ENCODE data around the gene EHBP1L1.

EHBP1L1 gene

GRCh38 chr11:65575568-65576231 lies at the start of gene EHBP1L1:
EHBP1L1 (plus strand) TSS chr11:65576053; CDS start chr11:65576303, 250 bp downstream.
- peak; percentile 49 to 59 for DNase-seq

DNA sequence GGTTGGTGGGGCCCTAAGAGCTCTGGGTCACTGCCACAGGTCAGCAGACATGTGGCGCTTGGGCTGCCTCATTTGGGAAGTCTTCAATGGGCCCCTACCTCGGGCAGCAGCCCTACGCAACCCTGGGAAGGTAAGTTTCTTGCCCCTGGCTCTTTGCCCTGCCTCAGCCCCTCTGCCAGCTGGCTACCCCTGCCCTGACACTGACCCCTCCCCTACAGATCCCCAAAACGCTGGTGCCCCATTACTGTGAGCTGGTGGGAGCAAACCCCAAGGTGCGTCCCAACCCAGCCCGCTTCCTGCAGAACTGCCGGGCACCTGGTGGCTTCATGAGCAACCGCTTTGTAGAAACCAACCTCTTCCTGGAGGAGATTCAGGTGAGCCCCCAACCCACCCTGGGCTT lies 49.1 kb upstream of the EHBP1L1 start:
- no peak for DNase-seq

DNA sequence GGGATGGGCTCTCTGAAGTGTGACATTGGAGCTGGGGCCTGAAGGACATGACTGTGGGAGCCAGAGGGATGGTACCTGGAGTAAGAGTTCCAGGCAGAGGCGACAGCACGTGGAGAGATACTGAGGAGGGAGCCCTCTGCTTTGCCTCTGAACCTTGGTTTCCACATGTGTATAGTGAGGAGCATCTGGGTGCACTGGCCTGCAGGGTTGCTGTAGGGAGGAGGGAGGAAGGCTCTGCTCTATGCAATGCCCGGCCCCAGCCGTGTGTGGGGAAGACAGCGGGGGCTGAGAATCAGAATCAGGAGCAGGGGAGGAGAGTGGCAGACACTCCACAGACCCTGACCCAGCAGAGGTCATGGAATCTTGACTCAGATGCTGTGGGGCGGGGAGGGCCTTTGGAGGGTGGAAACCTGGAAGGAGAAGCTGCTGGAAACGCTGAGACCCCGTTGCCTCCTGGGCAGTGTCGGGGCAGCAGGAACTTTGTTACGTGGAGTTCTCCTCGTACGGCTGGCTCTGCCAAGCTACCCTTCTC lies 47.0 kb upstream of the EHBP1L1 start:
- no peak for DNase-seq

DNA sequence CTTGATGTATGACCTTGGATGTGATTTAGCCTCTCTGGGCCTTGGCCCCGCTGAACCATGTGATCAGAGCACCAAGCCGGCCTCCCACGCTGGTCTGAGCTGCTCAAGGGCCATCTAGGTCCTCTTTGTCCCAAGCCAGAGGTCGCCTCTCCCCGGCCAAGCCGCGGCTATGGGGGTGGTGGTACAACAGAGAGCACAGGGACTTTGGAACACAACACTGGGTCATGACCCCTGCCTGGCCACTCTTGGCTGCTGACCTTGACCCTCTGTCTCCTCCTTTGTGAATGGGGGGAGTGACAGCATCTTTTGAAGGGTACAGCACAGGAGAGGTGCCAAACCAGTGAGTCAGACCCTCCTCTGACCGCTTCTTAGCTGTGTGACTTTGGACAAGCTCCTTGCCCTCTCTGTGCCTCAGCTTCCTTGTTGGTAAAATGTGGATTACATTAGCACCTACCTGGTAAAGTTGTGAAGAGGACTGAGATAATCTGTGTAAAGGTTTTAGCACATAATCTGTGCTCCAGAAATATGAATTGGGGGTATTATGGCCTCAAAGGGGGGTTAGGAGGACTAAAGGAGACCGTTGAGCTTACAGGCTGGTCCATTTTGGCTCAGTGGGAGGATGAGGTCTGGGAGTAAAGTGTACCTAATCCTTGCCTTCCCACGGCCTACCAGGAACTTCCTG lies 46.2 kb upstream of the EHBP1L1 start:
- DNase-seq: no peak

DNA sequence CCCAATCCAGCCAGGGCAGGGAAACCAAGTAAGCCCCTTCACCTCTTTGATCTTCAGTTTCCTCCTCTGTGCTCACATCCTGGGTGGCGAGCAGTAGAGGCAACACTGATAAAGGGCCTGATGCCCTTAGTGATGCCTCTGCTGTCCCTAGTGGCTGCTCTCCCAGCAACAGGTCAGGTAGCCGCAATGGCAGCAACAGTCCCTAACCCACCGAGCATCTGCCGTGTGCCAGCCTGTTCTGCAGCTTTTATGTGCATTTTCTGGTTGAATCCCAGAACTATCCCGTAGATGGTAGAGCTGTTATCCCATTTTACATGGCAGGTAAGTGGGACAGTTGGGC lies 45.7 kb upstream of the EHBP1L1 start:
- DNase-seq: no peak

- DNase-seq: no peak
Observed at GRCh38 chr11:65532388-65533064, 43.3 kb upstream of the EHBP1L1 start.

- DNase-seq: no peak
Observed at GRCh38 chr11:65535102-65535501, 40.8 kb upstream of the EHBP1L1 start.

GRCh38 chr11:65536412-65537295 lies 39.2 kb upstream of the EHBP1L1 start:
- no peak for DNase-seq

- DNase-seq: no peak
Observed at GRCh38 chr11:65537296-65537597, 38.6 kb upstream of the EHBP1L1 start.

GRCh38 chr11:65537620-65538231 lies 38.1 kb upstream of the EHBP1L1 start:
- no peak for DNase-seq

- no peak for DNase-seq
Observed at GRCh38 chr11:65538232-65538914, 37.5 kb upstream of the EHBP1L1 start.

DNA sequence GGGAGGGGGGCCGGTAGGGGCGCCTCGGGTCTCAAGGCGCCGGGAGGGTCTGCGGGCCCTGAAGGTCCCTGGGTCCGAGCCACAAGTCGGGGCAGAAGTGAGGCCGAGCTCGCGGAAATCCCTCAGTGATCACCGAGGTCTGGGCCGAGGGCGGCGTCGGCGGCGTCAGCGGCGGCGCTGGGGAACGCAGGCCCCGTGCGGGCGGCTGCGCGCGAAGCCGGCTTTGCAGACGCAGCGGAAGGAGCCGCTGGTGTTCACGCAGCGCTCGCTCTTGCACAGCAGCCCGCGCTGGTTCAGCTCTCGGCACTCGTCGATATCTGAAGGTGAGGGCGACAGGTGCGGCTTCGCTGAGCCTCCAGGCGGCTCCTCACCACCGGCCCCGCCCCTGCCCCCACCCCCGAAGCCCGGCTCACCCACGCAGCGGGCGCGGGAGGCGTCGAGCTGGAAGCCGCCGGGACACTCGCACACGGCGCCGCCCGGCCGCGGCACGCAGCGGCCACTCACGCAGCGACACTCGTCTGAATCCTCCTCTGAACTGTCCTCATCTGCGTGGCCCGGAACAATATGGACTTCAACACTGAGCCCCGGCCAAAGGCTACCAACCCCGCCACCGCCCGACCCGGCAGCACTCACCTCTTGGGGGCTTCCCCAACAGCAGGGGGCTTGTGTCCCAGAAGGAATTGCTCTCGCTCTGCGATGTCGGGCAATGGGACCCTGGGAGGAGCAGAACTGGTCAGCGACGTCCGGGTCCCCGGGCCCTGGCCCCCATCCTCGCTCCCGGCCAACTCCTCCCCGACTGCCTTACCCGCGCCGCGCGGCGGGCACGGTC lies 36.7 kb upstream of the EHBP1L1 start:
- no peak for DNase-seq

- DNase-seq: peak in 1 of 2 experiments; percentile 53
Observed at GRCh38 chr11:65539744-65540289, 36.0 kb upstream of the EHBP1L1 start.

DNA sequence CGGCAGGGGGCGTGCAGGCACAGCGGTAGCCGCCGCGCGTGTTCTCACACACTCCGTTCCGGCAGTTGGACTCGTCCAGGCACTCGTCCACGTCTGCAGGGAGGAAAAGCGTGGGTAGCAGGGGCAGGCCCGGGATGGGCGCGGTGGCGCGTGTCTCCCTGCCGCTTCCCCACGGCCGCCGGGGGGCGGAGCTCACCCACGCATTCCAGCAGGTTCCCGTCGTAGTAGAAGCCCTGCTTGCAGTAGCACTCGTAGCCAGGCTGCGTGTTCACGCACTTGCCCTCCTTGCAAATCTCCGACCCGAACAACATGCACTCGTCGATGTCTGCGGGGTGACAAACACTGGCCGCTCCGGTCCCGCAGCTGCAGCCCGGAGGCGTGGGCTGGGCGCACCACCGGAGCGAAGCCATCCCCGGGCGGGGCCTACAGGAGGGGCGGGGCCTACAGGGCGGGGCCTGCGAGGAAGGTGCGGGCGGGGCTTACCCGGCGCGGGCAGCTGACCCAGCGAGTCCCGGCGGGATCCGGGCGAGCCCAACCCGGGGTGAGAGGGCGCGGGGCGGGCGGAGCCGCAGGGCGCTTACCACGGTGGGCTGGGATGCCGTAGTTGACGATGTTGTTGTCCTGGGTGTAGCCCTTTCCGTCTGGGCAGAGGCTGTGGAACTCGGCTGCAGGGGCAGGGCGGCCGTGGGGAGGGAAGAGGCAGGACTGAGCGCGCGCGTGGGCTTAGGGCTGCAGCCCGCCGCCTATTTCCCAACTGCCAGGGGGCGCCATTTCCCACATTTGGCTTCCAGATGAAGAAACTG lies 35.4 kb upstream of the EHBP1L1 start:
- DNase-seq: peak; percentile 74 to 76

DNA sequence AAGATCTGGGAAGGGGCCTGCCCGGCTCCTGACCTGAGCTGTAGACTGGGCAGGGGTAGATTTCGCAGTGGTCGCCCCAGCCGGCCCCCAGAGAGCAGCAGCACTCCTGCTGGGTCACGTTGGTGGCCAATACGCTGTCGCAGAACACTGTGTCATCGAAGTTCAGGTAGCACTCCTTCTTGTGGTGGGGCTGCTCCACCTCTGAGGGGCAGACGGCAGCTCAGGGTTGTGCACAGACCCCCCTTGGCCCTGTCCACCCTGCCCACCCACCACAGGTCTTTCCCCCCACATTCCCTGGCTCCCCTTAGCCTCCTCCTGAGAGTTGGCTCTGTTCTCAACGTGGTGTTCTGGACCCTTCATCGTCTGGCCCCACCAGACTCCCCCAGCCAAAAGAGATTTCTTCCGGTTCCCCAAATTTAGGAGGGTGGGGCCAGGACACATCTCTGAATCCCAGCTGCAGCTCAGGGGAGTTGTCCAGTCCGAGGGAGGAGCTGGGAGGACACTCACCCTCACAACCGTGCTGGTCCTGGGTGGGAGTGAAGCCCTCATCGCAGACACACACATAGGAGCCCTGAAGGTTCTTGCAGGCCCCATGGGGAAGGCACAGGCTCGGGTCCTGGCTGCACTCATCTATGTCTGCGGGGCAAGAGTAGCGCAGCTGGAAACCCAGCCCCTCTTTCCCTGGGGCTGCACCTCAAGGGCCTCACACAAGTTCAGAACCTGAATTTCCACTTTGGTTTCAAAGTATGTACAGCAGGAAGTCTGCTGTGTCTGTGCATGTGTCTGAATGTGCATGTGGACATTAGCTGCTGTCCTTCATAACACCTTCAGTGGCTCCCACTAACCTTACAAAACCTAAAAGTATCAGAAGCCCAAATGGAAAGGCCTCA lies 34.5 kb upstream of the EHBP1L1 start:
- no peak for DNase-seq

DNA sequence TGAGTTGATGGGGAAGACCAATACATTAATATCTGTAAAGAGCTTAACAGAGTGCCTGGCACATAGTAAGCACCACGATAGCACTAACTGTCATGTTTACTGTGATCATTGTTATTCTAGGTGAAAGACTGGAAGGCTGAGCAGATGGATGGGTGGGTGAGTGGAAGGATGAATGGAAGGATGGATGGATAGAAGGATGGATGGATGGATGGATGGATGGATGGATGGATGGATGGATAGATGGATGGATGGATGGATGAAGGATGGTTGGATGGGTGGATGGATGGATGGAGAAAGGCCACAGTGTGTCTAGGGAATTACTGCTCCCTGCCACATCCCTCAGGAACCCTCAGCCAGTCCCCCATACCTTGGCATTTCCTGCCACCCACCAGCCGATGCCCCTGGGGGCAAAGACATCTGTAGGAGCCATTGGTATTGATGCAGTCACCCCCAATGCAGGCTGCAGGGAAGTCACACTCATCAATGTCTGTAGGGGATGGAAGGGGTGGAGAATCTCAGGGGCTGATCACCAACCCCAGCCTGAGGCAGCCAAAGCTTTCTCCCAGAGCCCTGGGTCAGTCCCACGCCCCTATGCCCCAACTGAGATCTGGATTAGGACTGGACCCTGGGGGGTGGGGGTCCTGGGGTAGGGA lies 33.0 kb upstream of the EHBP1L1 start:
- DNase-seq: no peak

- no peak for DNase-seq
Observed at GRCh38 chr11:65545853-65546216, 30.0 kb upstream of the EHBP1L1 start.

DNA sequence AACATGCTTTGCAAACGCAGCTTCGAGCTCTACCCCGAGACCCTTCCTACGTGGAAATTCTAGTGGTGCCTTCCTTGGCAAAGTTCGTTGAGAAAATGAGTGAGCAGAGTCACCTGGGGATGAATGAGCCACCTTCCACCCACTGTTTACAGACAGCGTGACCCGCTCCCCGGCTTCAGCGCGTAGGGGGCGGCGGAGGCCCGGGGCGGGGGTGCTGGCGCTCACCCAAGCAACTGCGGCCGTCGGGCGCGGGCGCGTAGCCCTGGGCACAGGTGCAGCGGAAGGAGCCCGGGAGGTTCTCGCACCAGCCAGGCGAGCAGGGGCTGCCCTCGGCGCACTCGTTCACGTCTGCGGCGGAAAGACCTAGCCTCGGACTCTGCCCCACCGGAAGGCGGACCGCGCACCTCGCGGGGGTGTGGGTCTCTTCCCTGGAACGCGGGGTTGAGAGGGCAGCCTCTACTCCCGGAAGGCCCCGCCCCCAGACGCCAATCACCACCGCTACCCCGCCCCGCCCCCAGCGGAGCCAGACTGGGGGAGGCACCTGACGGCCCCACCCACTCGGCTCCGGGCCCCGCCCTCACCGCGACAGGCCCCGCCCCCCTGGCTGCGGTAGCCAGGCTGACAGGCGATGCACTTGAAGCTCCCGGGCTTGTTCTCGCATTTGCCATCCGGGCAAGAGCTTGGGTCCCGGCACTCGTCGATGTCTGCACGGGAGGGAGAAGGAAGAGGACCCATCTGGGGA lies 29.5 kb upstream of the EHBP1L1 start:
- DNase-seq: peak; percentile 74 to 78
